ENCODE results near the gene NUDT7. TPM values are rescaled to one million over a fixed set of nuclear protein-coding genes. Genes with fewer than 3 reads are reported as not detected.

The NUDT7 gene
- total RNA-seq, 4 donors from 2014 or later, result 10.3 to 16.0 (median 12.0) TPM

GRCh38 chr16:77679901-77680300 is 42.4 kb upstream of the NUDT7 start:
- intact Hi-C loops (cut with DNase I; ENCODE audit: low total_unique reads), result loop anchor here (5.0 kb wide), 1 partner anchor 292 kb away; no protein-coding TSS in a partner anchor
- TF ChIP-seq POLR2A (IDR thresholded peaks at IDR 0.05) (no peak), CTCF (IDR thresholded peaks at IDR 0.05) (no peak)
- 48 to 52% methylated on average over 3 of the region's 3 CpGs for WGBS, 2 donors
- H3K4me3 ChIP-seq (ENCODE audit: low read depth, poor library complexity, severe bottlenecking), result no peak overlapping the region
- DNase-seq (ENCODE audit: low spot score in 2 of 2), result no peak

GRCh38 chr16:77680496-77680895 is 41.8 kb upstream of the NUDT7 start:
- TF ChIP-seq POLR2A (IDR thresholded peaks at IDR 0.05) (no peak), CTCF (IDR thresholded peaks at IDR 0.05) (no peak)
- DNase-seq (ENCODE audit: low spot score in 2 of 2), result no peak
- no peak overlapping the region for H3K4me3 ChIP-seq (ENCODE audit: low read depth, poor library complexity, severe bottlenecking)
- intact Hi-C loops (cut with DNase I; ENCODE audit: low total_unique reads), result no loop called here
- 79 to 80% methylated on average over 3 of the region's 3 CpGs for WGBS, 2 donors

- intact Hi-C loops (cut with DNase I; ENCODE audit: low total_unique reads), result no loop called here
- WGBS, 2 donors, result 81 to 83% methylated on average over 10 of the region's 10 CpGs
Measured at GRCh38 chr16:77682586-77682985, 39.7 kb upstream of the NUDT7 start.

GRCh38 chr16:77683397-77684180 is 38.7 kb upstream of the NUDT7 start:
- intact Hi-C loops (cut with DNase I; ENCODE audit: low total_unique reads), result no loop called here
- WGBS, 2 donors, result 64 to 73% methylated on average over 4 of the region's 4 CpGs
- TF ChIP-seq POLR2A (IDR thresholded peaks at IDR 0.05) (no peak), CTCF (IDR thresholded peaks at IDR 0.05) (no peak)
- no peak for DNase-seq (ENCODE audit: low spot score in 2 of 2)
- H3K4me3 ChIP-seq (ENCODE audit: low read depth, poor library complexity, severe bottlenecking), result no peak overlapping the region

More at GRCh38 chr16:77682586-77682985, 39.7 kb upstream of the NUDT7 start:
- H3K4me3 ChIP-seq (ENCODE audit: low read depth, poor library complexity, severe bottlenecking), result no peak overlapping the region
- TF ChIP-seq POLR2A (IDR thresholded peaks at IDR 0.05) (no peak), CTCF (IDR thresholded peaks at IDR 0.05) (no peak)
- DNase-seq (ENCODE audit: low spot score in 2 of 2), result no peak

GRCh38 chr16:77684181-77684526 is 38.2 kb upstream of the NUDT7 start:
- WGBS, 2 donors, result 58 to 68% methylated on average over 4 of the region's 4 CpGs
- no peak overlapping the region for H3K4me3 ChIP-seq (ENCODE audit: low read depth, poor library complexity, severe bottlenecking)
- DNase-seq (ENCODE audit: low spot score in 2 of 2), result no peak
- no peak for TF ChIP-seq POLR2A (IDR thresholded peaks at IDR 0.05)
- TF ChIP-seq CTCF (IDR thresholded peaks at IDR 0.05), result no peak
- intact Hi-C loops (cut with DNase I; ENCODE audit: low total_unique reads), result no loop called here

- no peak for DNase-seq (ENCODE audit: low spot score in 2 of 2)
- intact Hi-C loops (cut with DNase I; ENCODE audit: low total_unique reads), result no loop called here
- no peak overlapping the region for H3K4me3 ChIP-seq (ENCODE audit: low read depth, poor library complexity, severe bottlenecking)
- TF ChIP-seq CTCF (IDR thresholded peaks at IDR 0.05) (no peak), POLR2A (IDR thresholded peaks at IDR 0.05) (no peak)
- WGBS, 2 donors, result 81 to 87% methylated on average over 4 of the region's 4 CpGs
Measured at GRCh38 chr16:77686385-77686784, 35.9 kb upstream of the NUDT7 start.

Data from lower leg skin (tissue), 4 donors.